Upper lobe of left lung (tissue), 6 donors: ENCODE measurements around the gene WDR31. TPM values are rescaled to one million over a fixed set of nuclear protein-coding genes. Genes with fewer than 3 reads are reported as not detected.

Source experiments
- ATAC-seq, 2 donors: fragments of 200-7000 bp; cut with Tn5 transposase; one replicate each; pipeline ENCODE4 v1.9.1; 2022; ENCODE audit warnings: mild to moderate bottlenecking in 2 of 2, moderate library complexity in 2 of 2; ENCODE audit not compliant: low FRiP score in 2 of 2
- DNase-seq, 2 donors: peaks; one replicate each; pipeline ENCODE4 v3.0.0-alpha.2; 2019 to 2020
- H3K27ac ChIP-seq, 4 donors: fragments of 200-600 bp; sonication (generic); one replicate each; pipeline ENCODE4 v1.5.1; 2016 to 2019
- H3K27me3 ChIP-seq, 4 donors: fragments of 200-600 bp; sonication (generic); one replicate each; pipeline ENCODE4 v1.5.1; 2017 to 2019
- H3K36me3 ChIP-seq, 4 donors: fragments of 200-600 bp; sonication (generic); one replicate each; pipeline ENCODE4 v1.5.1; 2016 to 2019
- H3K4me1 ChIP-seq, 4 donors: fragments of 200-600 bp; sonication (generic); one replicate each; pipeline ENCODE4 v1.5.1; 2018 to 2019
- H3K4me3 ChIP-seq, 4 donors: fragments of 200-600 bp; sonication (generic); one replicate each; pipeline ENCODE4 v1.5.1; 2017 to 2019; ENCODE audit warnings: mild to moderate bottlenecking in 2 of 4, moderate library complexity in 1 of 4
- H3K9me3 ChIP-seq, 4 donors: fragments of 200-600 bp; sonication (generic); one replicate each; pipeline ENCODE4 v1.5.1; 2018 to 2019
- EP300 ChIP-seq, 4 donors: sonication (generic); formaldehyde crosslinking; IDR thresholded peaks; one replicate each; pipeline ENCODE4 v1.5.1; 2017; ENCODE audit warnings: antibody characterized with exemption in 4 of 4, control low read depth in 2 of 4
- POLR2A ChIP-seq, 4 donors: fragments of 450-650 bp; IDR thresholded peaks; one replicate each; pipeline ENCODE4 v1.5.1; 2016 to 2017; ENCODE audit warnings: antibody characterized with exemption in 4 of 4, mild to moderate bottlenecking in 2 of 4
- POLR2AphosphoS5 ChIP-seq, 2 donors: sonication (generic); formaldehyde crosslinking; IDR thresholded peaks; one replicate each; pipeline ENCODE4 v1.5.1; 2017; ENCODE audit warnings: antibody characterized with exemption in 2 of 2
- WGBS, 2 donors: methylation state at CpG; one replicate each; pipeline ENCODE4 v1.1.5; 2017 to 2018; 5-methylcytosine and 5-hydroxymethylcytosine counted together
- total RNA-seq, 6 donors: library from RNA; depleted of rRNA in 4 of 6; stranded (reverse); fragments of >200 nt in 4 of 6; gene quantifications; one replicate each; pipeline versions ENCODE4 v1.1.0 to v1.2.1, GENCODE V29; 2016 to 2021
- TF ChIP-seq, protein P1 (sequence below), 6 experiments: fragments of 450-650 bp in 4 of 6; fragments of 200-600 bp in 2 of 6; sonication (generic) in 2 of 6; IDR thresholded peaks; one replicate each; pipeline ENCODE4 v1.5.1; 2016 to 2019; ENCODE audit warnings: antibody characterized with exemption in 6 of 6
- donor health status: DM: no; HTN: no; CAD: no; lungs with moderate emphysema.
- donor health status: DM: no; HTN: yes; CAD: no; lungs with severe emphysema.

WDR31 gene
- total RNA-seq, 6 donors from 2014 or later = 2.0 to 5.2 (median 3.1) TPM

DNA sequence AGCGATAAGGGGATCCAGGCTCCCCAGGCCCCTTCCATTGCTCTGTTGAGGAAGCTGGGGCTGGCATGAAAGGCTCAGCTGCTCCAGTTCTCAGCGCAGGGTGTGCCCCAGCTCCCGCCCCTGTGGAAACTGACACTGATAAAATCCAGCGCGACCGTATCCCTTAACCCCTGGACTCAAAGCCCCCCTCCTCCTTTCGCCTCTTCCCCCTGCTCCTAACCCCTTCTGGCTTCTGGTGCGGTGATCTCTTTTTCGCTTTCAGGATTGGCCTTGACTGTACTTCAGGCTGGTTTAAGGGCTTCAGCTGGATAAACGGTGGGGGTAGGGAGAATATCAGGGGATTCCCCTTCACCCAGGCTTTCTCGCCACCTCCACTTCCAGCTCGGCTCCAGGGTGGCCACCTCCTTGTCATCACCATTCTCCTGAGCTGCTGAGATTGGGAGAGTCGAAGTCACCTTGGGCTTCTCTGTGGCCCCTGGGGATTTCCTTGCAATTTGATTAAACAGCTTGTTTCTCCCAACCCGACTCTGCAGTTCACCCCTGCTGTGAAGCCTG is 10.1 kb upstream of the WDR31 start:
- peak overlapping the region in 1 of 4 donors; percentile 70 for H3K27ac ChIP-seq
- peaks cover 12 to 19% (median 16%) of the 10 kb centered on the region in 4 donors for H3K4me1 ChIP-seq
- 7 to 12% methylated on average over 14 of the region's 14 CpGs for WGBS, 2 donors
- ATAC-seq = peak; percentile 12 to 16
- peak in 1 of 2 donors; percentile 36 for DNase-seq
- no peaks in the 10 kb centered on the region for H3K27me3 ChIP-seq
- peak overlapping the region in 3 of 4 donors; percentile 64 to 78 (median 76) for H3K4me3 ChIP-seq
- H3K36me3 ChIP-seq = no peaks in the 10 kb centered on the region
- H3K9me3 ChIP-seq = no peaks in the 10 kb centered on the region
- TF ChIP-seq, protein P1, sequence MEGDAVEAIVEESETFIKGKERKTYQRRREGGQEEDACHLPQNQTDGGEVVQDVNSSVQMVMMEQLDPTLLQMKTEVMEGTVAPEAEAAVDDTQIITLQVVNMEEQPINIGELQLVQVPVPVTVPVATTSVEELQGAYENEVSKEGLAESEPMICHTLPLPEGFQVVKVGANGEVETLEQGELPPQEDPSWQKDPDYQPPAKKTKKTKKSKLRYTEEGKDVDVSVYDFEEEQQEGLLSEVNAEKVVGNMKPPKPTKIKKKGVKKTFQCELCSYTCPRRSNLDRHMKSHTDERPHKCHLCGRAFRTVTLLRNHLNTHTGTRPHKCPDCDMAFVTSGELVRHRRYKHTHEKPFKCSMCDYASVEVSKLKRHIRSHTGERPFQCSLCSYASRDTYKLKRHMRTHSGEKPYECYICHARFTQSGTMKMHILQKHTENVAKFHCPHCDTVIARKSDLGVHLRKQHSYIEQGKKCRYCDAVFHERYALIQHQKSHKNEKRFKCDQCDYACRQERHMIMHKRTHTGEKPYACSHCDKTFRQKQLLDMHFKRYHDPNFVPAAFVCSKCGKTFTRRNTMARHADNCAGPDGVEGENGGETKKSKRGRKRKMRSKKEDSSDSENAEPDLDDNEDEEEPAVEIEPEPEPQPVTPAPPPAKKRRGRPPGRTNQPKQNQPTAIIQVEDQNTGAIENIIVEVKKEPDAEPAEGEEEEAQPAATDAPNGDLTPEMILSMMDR (IDR thresholded peaks at IDR 0.05) = no peak
- no peak for TF ChIP-seq POLR2A (IDR thresholded peaks at IDR 0.05)
- TF ChIP-seq EP300 (IDR thresholded peaks at IDR 0.05) = no peak

DNA sequence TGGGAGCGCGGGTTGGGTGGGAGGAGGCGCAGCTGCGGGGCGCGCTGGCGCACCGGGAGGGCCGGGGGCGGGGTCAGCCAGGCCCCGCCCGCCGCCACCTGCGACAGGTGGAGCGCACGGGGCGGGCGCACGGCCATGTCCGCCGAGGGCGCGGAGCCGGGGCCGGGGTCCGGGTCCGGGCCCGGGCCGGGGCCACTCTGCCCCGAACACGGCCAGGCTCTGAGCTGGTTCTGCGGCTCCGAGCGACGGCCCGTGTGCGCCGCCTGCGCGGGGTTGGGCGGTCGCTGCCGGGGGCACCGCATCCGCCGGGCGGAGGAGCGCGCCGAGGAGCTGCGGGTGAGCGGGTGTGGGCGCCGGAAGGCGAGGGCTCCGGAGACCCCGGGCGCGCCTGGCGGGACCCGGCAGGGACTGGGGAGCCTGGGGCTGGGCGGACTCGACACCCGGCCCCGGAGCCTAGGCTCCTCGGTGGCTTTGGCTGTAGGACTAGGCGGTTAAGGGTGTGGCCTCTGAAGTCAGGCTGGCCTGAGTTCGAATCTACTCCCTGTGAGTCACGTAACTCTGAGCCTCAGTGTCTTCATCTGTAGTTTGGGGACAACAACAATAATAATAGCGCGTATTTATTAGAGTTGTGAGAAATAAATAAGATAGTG is 9.5 kb upstream of the WDR31 start, which contains the start of gene BSPRY:
Gene BSPRY (plus strand): TSS at position 97 of the 650 bp plus-strand sequence. CDS start 39 bp downstream, at position 136.
- peaks cover 12 to 19% (median 16%) of the 10 kb centered on the region in 4 donors for H3K4me1 ChIP-seq
- DNase-seq (peak; percentile 53 to 89), ATAC-seq (peak; percentile 64 to 67)
- WGBS, 2 donors = 4 to 6% methylated on average over 8 to 32 of the region's 71 CpGs
- H3K36me3 ChIP-seq = no peaks in the 10 kb centered on the region
- H3K27me3 ChIP-seq = no peaks in the 10 kb centered on the region
- peak within 1 kb of the TSS in 3 of 4 donors; percentile 17 to 70 (median 28) for H3K27ac ChIP-seq
- no peaks in the 10 kb centered on the region for H3K9me3 ChIP-seq
- TF ChIP-seq POLR2A (IDR thresholded peaks at IDR 0.05) = peak in 2 of 4 donors; percentile 23 to 25
- TF ChIP-seq POLR2AphosphoS5 (IDR thresholded peaks at IDR 0.05) = no peak
- H3K4me3 ChIP-seq = peak within 1 kb of the TSS; percentile 8 to 78 (median 70)

DNA sequence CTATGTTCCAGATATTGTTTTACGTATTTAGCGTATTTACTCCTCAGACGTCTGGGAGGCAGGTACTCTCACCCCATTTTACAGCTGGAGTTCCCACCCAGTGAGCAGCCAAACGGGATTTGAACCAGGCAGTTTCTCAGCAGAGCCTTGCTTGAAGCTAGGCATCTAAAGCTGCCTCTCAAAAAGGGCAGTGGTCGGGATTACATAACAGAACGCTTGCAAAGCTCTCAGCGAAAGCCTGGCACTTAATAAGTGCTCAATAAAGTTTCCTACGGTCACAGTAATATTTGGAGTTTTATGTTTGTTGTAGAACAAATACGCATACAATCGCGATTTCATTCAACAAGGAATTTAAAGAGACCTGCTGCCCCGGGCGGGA is 9.0 kb upstream of the WDR31 start:
- TF ChIP-seq, protein P1 (IDR thresholded peaks at IDR 0.05) = no peak
- TF ChIP-seq POLR2AphosphoS5 (IDR thresholded peaks at IDR 0.05) = no peak
- TF ChIP-seq EP300 (IDR thresholded peaks at IDR 0.05) = no peak
- TF ChIP-seq POLR2A (IDR thresholded peaks at IDR 0.05) = no peak
- no peak for ATAC-seq
- WGBS, 2 donors = 16 to 19% methylated on average over 13 of the region's 13 CpGs

DNA sequence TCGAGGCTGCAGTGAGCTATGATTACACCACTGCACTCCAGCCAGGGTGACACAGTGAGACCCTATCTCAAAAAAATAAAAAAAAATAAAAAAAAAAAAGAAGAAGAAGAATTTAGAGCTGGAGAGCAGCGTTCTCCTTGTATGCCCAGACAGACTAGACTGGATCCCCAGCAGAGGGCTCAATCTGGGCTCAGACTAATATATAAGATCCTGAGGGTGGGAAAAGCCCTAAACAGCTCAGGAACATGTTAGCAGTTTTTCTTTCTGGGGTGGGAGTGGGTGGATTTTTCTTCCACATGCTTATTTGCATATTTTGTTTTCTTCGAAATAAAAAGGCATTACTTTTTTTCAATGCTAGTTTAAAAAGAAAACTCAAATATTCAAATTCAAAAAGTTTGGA is 8.4 kb upstream of the WDR31 start:
- Histone ChIP-seq H3K36me3 (no peaks in the 10 kb centered on the region), H3K4me1 (peaks cover 16 to 21% (median 19%) of the 10 kb centered on the region in 4 donors), H3K4me3 (no peak overlapping the region), H3K9me3 (no peaks in the 10 kb centered on the region), H3K27ac (no peak overlapping the region), H3K27me3 (no peaks in the 10 kb centered on the region)
- 84 to 92% methylated on average over 3 of the region's 3 CpGs for WGBS, 2 donors
- TF ChIP-seq, protein P1 (IDR thresholded peaks at IDR 0.05) = no peak
- TF ChIP-seq POLR2AphosphoS5 (IDR thresholded peaks at IDR 0.05) (no peak), POLR2A (IDR thresholded peaks at IDR 0.05) (no peak), EP300 (IDR thresholded peaks at IDR 0.05) (no peak)
- ATAC-seq (no peak), DNase-seq (no peak)

More for the DNA sequence above, 9.0 kb upstream of the WDR31 start:
- H3K4me3 ChIP-seq = peak overlapping the region in 3 of 4 donors; percentile 64 to 78 (median 76)
- no peaks in the 10 kb centered on the region for H3K27me3 ChIP-seq
- peak overlapping the region in 1 of 4 donors; percentile 70 for H3K27ac ChIP-seq
- H3K9me3 ChIP-seq = no peaks in the 10 kb centered on the region
- peaks cover 14 to 19% (median 18%) of the 10 kb centered on the region in 4 donors for H3K4me1 ChIP-seq
- DNase-seq = no peak
- no peaks in the 10 kb centered on the region for H3K36me3 ChIP-seq

DNA sequence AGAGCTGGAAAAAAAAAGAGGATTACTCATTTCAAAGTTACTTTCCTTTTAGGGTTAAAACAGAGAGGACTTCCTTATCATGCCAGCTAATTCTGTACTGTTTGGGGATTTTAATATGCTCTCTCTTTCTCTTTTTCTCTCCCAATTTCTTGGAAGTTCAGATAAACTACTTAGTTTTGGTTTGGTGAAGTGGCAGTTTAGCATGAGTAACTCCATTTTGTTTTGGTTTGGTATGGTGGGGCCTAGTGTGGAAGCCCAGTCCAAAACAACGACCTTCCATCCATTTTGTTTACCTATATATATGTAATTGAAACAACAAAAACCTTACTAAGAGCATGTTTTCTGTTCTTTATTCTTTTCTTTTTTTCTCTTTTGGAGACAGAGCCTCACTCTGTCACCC is 5.6 kb upstream of the WDR31 start:
- no peaks in the 10 kb centered on the region for H3K27me3 ChIP-seq
- no peak for DNase-seq
- H3K4me1 ChIP-seq = peaks cover 11 to 21% (median 18%) of the 10 kb centered on the region in 4 donors
- WGBS, 2 donors = 0 to 84% methylated on average over 1 of the region's 1 CpG
- no peaks in the 10 kb centered on the region for H3K36me3 ChIP-seq
- no peak overlapping the region for H3K27ac ChIP-seq
- H3K9me3 ChIP-seq = no peaks in the 10 kb centered on the region
- TF ChIP-seq POLR2AphosphoS5 (IDR thresholded peaks at IDR 0.05) (no peak), EP300 (IDR thresholded peaks at IDR 0.05) (no peak), POLR2A (IDR thresholded peaks at IDR 0.05) (no peak)
- TF ChIP-seq, protein P1 (IDR thresholded peaks at IDR 0.05) = no peak
- ATAC-seq = no peak
- no peak overlapping the region for H3K4me3 ChIP-seq
